ENCODE measurements around the gene ADAM17.
A peak's percentile ranks its signal among the peaks of the same experiment; 100 is the strongest.

ADAM17 gene

GRCh38 chr2:9478526-9478925 is 77.1 kb downstream of the ADAM17 start:
- Histone ChIP-seq H3K4me3 (no peak overlapping the region), H3K27ac (no peak overlapping the region)

- no peak overlapping the region for H3K27ac ChIP-seq
- H3K4me3 ChIP-seq: no peak overlapping the region
Measured at GRCh38 chr2:9477914-9478313, 77.7 kb downstream of the ADAM17 start.

GRCh38 chr2:9474361-9475057 is 81.1 kb downstream of the ADAM17 start, which contains the start of gene IAH1:
Gene IAH1, plus strand, starts transcription at chr2:9474551. Its CDS starts 16 bp downstream, at chr2:9474567.
- Histone ChIP-seq H3K4me3 (peak within 1 kb of the TSS; percentile 54 to 91 (median 80)), H3K27ac (peak within 1 kb of the TSS; percentile 76 to 96 (median 91))

GRCh38 chr2:9473985-9474360 is 81.7 kb downstream of the ADAM17 start:
- peak overlapping the region in 20 of 21 experiments; percentile 81 to 96 (median 91) for H3K27ac ChIP-seq
- peak overlapping the region; percentile 54 to 91 (median 80) for H3K4me3 ChIP-seq

- H3K27ac ChIP-seq: peak overlapping the region in 17 of 21 experiments; percentile 81 to 96 (median 91)
- H3K4me3 ChIP-seq: peak overlapping the region; percentile 54 to 91 (median 80)
Measured at GRCh38 chr2:9473308-9473984, 82.2 kb downstream of the ADAM17 start.

- Histone ChIP-seq H3K4me3 (no peak overlapping the region), H3K27ac (no peak overlapping the region)
Measured at GRCh38 chr2:9472511-9472910, 83.1 kb downstream of the ADAM17 start.

- Histone ChIP-seq H3K27ac (no peak overlapping the region), H3K4me3 (no peak overlapping the region)
Measured at GRCh38 chr2:9471206-9471605, 84.4 kb downstream of the ADAM17 start.

GRCh38 chr2:9467687-9468086 is 87.9 kb downstream of the ADAM17 start:
- no peak overlapping the region for H3K4me3 ChIP-seq
- H3K27ac ChIP-seq: no peak overlapping the region

- Histone ChIP-seq H3K4me3 (no peak overlapping the region), H3K27ac (no peak overlapping the region)
Measured at GRCh38 chr2:9466147-9466683, 89.4 kb downstream of the ADAM17 start.

GRCh38 chr2:9465170-9465569 is 90.5 kb downstream of the ADAM17 start:
- Histone ChIP-seq H3K27ac (no peak overlapping the region), H3K4me3 (no peak overlapping the region)

- Histone ChIP-seq H3K4me3 (no peak overlapping the region), H3K27ac (no peak overlapping the region)
Measured at GRCh38 chr2:9463698-9464034, 92.0 kb downstream of the ADAM17 start.

GRCh38 chr2:9462886-9463697 is 92.5 kb downstream of the ADAM17 start:
- Histone ChIP-seq H3K27ac (no peak overlapping the region), H3K4me3 (no peak overlapping the region)

- Histone ChIP-seq H3K4me3 (no peak overlapping the region), H3K27ac (no peak overlapping the region)
Measured at GRCh38 chr2:9462313-9462712, 93.3 kb downstream of the ADAM17 start.

GRCh38 chr2:9461079-9461478 is 94.6 kb downstream of the ADAM17 start:
- no peak overlapping the region for H3K4me3 ChIP-seq
- H3K27ac ChIP-seq: no peak overlapping the region

- H3K4me3 ChIP-seq: no peak overlapping the region
Measured at GRCh38 chr2:9460441-9461017, 95.1 kb downstream of the ADAM17 start.

GRCh38 chr2:9451231-9451630 is 104.4 kb downstream of the ADAM17 start:
- H3K27ac ChIP-seq: no peak overlapping the region
- no peak overlapping the region for H3K4me3 ChIP-seq

More at GRCh38 chr2:9460441-9461017, 95.1 kb downstream of the ADAM17 start:
- no peak overlapping the region for H3K27ac ChIP-seq

GRCh38 chr2:9445089-9445488 is 110.5 kb downstream of the ADAM17 start:
- Histone ChIP-seq H3K4me3 (no peak overlapping the region), H3K27ac (peak overlapping the region in 1 of 21 experiments; percentile 6)

- Histone ChIP-seq H3K27ac (no peak overlapping the region), H3K4me3 (no peak overlapping the region)
Measured at GRCh38 chr2:9443526-9443925, 112.1 kb downstream of the ADAM17 start.

- Histone ChIP-seq H3K4me3 (no peak overlapping the region), H3K27ac (no peak overlapping the region)
Measured at GRCh38 chr2:9441556-9441955, 114.1 kb downstream of the ADAM17 start.

Measured in skin epidermis (tissue), 12 donors.